H1 (cell line): ENCODE data around the gene WDR7. TPM values are rescaled to one million over a fixed set of nuclear protein-coding genes. Genes with fewer than 3 reads are reported as not detected.

ENCODE experiments used
- CTCF ChIA-PET: fragments of 300-600 bp; sonication (Branson Sonifier 250); formaldehyde crosslinking; loops from one replicate; lab custom pipeline; 2021; ENCODE audit not compliant: partially characterized antibody; lab: Charles Lee
- POLR2A ChIA-PET: fragments of 300-600 bp; sonication (Branson Sonifier 250); formaldehyde crosslinking; loops from one replicate; lab custom pipeline; 2021; ENCODE audit warnings: inconsistent platforms; ENCODE audit not compliant: partially characterized antibody; lab: Charles Lee
- DNase-seq, 2 experiments: peaks; one replicate each; pipeline versions ENCODE4 v3.0.0 to v3.0.0-alpha.2; 2010 to 2022; ENCODE audit warnings: low spot score in 2 of 2, low read depth in 1 of 2, mixed read lengths in 1 of 2
- FAIRE-seq: peaks from 2 replicates; lab custom pipeline; 2011; peaks lifted over from hg19 to GRCh38; lab: Jason Lieb, UNC
- H2AFZ ChIP-seq: 2 replicates; pipeline ENCODE4 v1.8.1; 2012; ENCODE audit warnings: low read length, inconsistent platforms
- H2AK5ac ChIP-seq: 2 replicates; pipeline ENCODE4 v1.6.1; 2013; ENCODE audit warnings: low read depth, low read length
- H2BK120ac ChIP-seq: replicated peaks from 2 replicates; pipeline ENCODE3; 2013; ENCODE audit warnings: low read depth, low read length, inconsistent platforms
- H2BK12ac ChIP-seq: 2 replicates; pipeline ENCODE4 v1.6.1; 2013; ENCODE audit warnings: low read depth, low read length
- H2BK15ac ChIP-seq: 2 replicates; pipeline ENCODE4 v1.6.1; 2013; ENCODE audit warnings: low read length
- H2BK20ac ChIP-seq: 2 replicates; pipeline ENCODE4 v1.6.1; 2013; ENCODE audit warnings: low read length
- H2BK5ac ChIP-seq: 2 replicates; pipeline ENCODE4 v1.6.1; 2013; ENCODE audit warnings: low read depth, low read length
- H3K14ac ChIP-seq: 2 replicates; pipeline ENCODE4 v1.6.1; 2013; ENCODE audit warnings: inconsistent platforms; ENCODE audit not compliant: insufficient read length
- H3K18ac ChIP-seq: 2 replicates; pipeline ENCODE4 v1.6.1; 2013; ENCODE audit warnings: low read length; ENCODE audit errors: extremely low read depth
- H3K23ac ChIP-seq: 2 replicates; pipeline ENCODE4 v1.6.1; 2013; ENCODE audit warnings: inconsistent platforms; ENCODE audit not compliant: insufficient read length
- H3K23me2 ChIP-seq: 2 replicates; pipeline ENCODE4 v1.6.1; 2013; ENCODE audit warnings: low read depth, low read length
- H3K27ac ChIP-seq: 2 replicates; pipeline ENCODE4 v1.6.1; 2011; ENCODE audit warnings: low read depth, low read length, inconsistent platforms
- H3K27me3 ChIP-seq, 4 experiments: replicated peaks in 1 of 4; 1 replicate in 1 of 4; 2 replicates in 3 of 4; pipeline versions ENCODE4 v1.6.1 to v1.8.1; 2011 to 2013; ENCODE audit warnings: low read length in 3 of 4, mild to moderate bottlenecking in 3 of 4, inconsistent platforms in 2 of 4, mixed read lengths in 2 of 4, moderate library complexity in 1 of 4; ENCODE audit not compliant: control insufficient read depth in 3 of 4, insufficient read depth in 3 of 4; ENCODE audit errors: extremely low read depth in 1 of 4
- H3K36me3 ChIP-seq, 4 experiments: 2 replicates each; pipeline versions ENCODE4 v1.6.1 to v1.8.1; 2011 to 2013; ENCODE audit warnings: mild to moderate bottlenecking in 4 of 4, low read length in 3 of 4, moderate library complexity in 2 of 4, control low read depth in 1 of 4, inconsistent platforms in 1 of 4; ENCODE audit not compliant: insufficient read depth in 4 of 4, control insufficient read depth in 2 of 4
- H3K4ac ChIP-seq: replicated peaks from 2 replicates; pipeline ENCODE3; 2013; ENCODE audit warnings: low read length, low read depth, mixed read lengths, inconsistent platforms; ENCODE audit not compliant: insufficient read length
- H3K4me1 ChIP-seq, 4 experiments: replicated peaks in 1 of 4; 1 replicate in 1 of 4; 2 replicates in 3 of 4; pipeline versions ENCODE4 v1.6.1 to v1.8.1; 2011 to 2013; ENCODE audit warnings: low read length in 3 of 4, inconsistent platforms in 2 of 4, mixed read lengths in 1 of 4; ENCODE audit not compliant: insufficient read depth in 4 of 4, control insufficient read depth in 3 of 4
- H3K4me2 ChIP-seq, 2 experiments: 2 replicates each; pipeline versions ENCODE4 v1.6.1 to v1.8.1; 2011 to 2013; ENCODE audit warnings: low read depth in 2 of 2, low read length in 2 of 2, control low read depth in 1 of 2, inconsistent platforms in 1 of 2, mild to moderate bottlenecking in 1 of 2; ENCODE audit not compliant: insufficient read depth in 1 of 2
- H3K4me3 ChIP-seq, 4 experiments: fragments of 200-600, 300-600 bp in 1 of 4; sonication (generic), shearing (Covaris generic), sonication (Bioruptor Twin) in 1 of 4; 2 replicates each; pipeline versions ENCODE4 v1.5.1 to v1.8.1; 2011 to 2016; ENCODE audit warnings: low read length in 4 of 4, low read depth in 3 of 4, control low read depth in 2 of 4, inconsistent platforms in 2 of 4, mild to moderate bottlenecking in 2 of 4, mixed read lengths in 1 of 4, moderate library complexity in 1 of 4; ENCODE audit not compliant: insufficient read depth in 2 of 4; ENCODE audit errors: extremely low read depth in 1 of 4
- H3K56ac ChIP-seq: replicated peaks from 2 replicates; pipeline ENCODE3; 2013; ENCODE audit warnings: low read depth, mild to moderate bottlenecking, mixed read lengths, low read length, inconsistent platforms; ENCODE audit not compliant: insufficient read length
- H3K79me1 ChIP-seq: 2 replicates; pipeline ENCODE4 v1.6.1; 2013; ENCODE audit warnings: low read depth, low read length, control low read depth
- H3K79me2 ChIP-seq, 2 experiments: 2 replicates each; pipeline versions ENCODE4 v1.6.1 to v1.8.1; 2012 to 2013; ENCODE audit warnings: low read length in 2 of 2, mild to moderate bottlenecking in 2 of 2, inconsistent platforms in 1 of 2; ENCODE audit not compliant: insufficient read depth in 2 of 2, control insufficient read depth in 1 of 2
- H3K9ac ChIP-seq, 4 experiments: replicated peaks in 1 of 4; 1 replicate in 1 of 4; 2 replicates in 3 of 4; pipeline versions ENCODE4 v1.6.1 to v1.8.1; 2011 to 2013; ENCODE audit warnings: low read depth in 3 of 4, low read length in 3 of 4, control low read depth in 2 of 4, mild to moderate bottlenecking in 2 of 4, moderate library complexity in 2 of 4, inconsistent platforms in 1 of 4; ENCODE audit errors: extremely low read depth in 1 of 4
- H3K9me3 ChIP-seq, 2 experiments: 2 replicates each; pipeline versions ENCODE4 v1.6.1 to v1.8.1; 2012 to 2013; ENCODE audit warnings: mild to moderate bottlenecking in 2 of 2, moderate library complexity in 2 of 2, control low read depth in 1 of 2, inconsistent platforms in 1 of 2, low read depth in 1 of 2, low read length in 1 of 2, mixed read lengths in 1 of 2; ENCODE audit not compliant: insufficient read depth in 2 of 2
- H4K20me1 ChIP-seq, 2 experiments: replicated peaks in 1 of 2; 2 replicates each; pipeline versions ENCODE3 to v1.8.1; 2011 to 2013; ENCODE audit warnings: inconsistent platforms in 2 of 2, low read length in 2 of 2, mild to moderate bottlenecking in 1 of 2; ENCODE audit not compliant: insufficient read depth in 2 of 2, control insufficient read depth in 1 of 2
- H4K5ac ChIP-seq: 2 replicates; pipeline ENCODE4 v1.6.1; 2013; ENCODE audit warnings: low read length, low read depth, mixed read lengths, inconsistent platforms; ENCODE audit not compliant: insufficient read length
- H4K8ac ChIP-seq: 2 replicates; pipeline ENCODE4 v1.8.0; 2013; ENCODE audit warnings: mild to moderate bottlenecking, moderate library complexity, low read length, inconsistent platforms; ENCODE audit not compliant: insufficient read depth; ENCODE audit errors: extremely low read depth
- H4K91ac ChIP-seq: replicated peaks from 2 replicates; pipeline ENCODE3; 2013; ENCODE audit warnings: low read length, mixed read lengths, inconsistent platforms; ENCODE audit not compliant: insufficient read length
- BRCA1 ChIP-seq: IDR thresholded peaks from 2 replicates; pipeline ENCODE4 v1.6.1; 2012; ENCODE audit warnings: low read depth, low read length, improper control_type of control experiment
- CBX8 ChIP-seq: fragments of 300-800, 300-1000 bp; sonication (generic); IDR thresholded peaks from 2 replicates; pipeline ENCODE4 v1.7.1; 2016; ENCODE audit warnings: low read depth, low read length, borderline replicate concordance
- CEBPB ChIP-seq: IDR thresholded peaks from 2 replicates; pipeline ENCODE4 v1.6.1; 2012; ENCODE audit warnings: low read depth, low read length
- CHD2 ChIP-seq: IDR thresholded peaks from 2 replicates; pipeline ENCODE4 v1.6.1; 2012; ENCODE audit warnings: low read length, improper control_type of control experiment
- E2F6 ChIP-seq: IDR thresholded peaks from 2 replicates; pipeline ENCODE4 v1.6.1; 2012; ENCODE audit warnings: inconsistent platforms
- FOSL1 ChIP-seq: IDR thresholded peaks from 2 replicates; pipeline ENCODE4 v1.6.1; 2011; ENCODE audit warnings: mild to moderate bottlenecking, low read depth, low read length, moderate library complexity; ENCODE audit not compliant: insufficient read depth
- GABPA ChIP-seq: IDR thresholded peaks from 2 replicates; pipeline ENCODE4 v1.6.1; 2011; ENCODE audit warnings: mild to moderate bottlenecking, low read length, moderate library complexity, borderline replicate concordance; ENCODE audit not compliant: insufficient read depth
- KDM1A ChIP-seq: fragments of 200-600, 300-600 bp; sonication (generic); IDR thresholded peaks from 2 replicates; pipeline ENCODE4 v1.7.1; 2016; ENCODE audit warnings: mild to moderate bottlenecking, low read length, borderline replicate concordance
- KDM4A ChIP-seq: IDR thresholded peaks from one replicate; pipeline ENCODE4 v1.7.1; 2012; ENCODE audit warnings: low read depth, mild to moderate bottlenecking, moderate library complexity, low read length, inconsistent platforms; ENCODE audit not compliant: severe bottlenecking
- POLR2A ChIP-seq, 2 experiments: IDR thresholded peaks; 1 replicate in 1 of 2; 2 replicates in 1 of 2; pipeline ENCODE4 v1.6.1; 2011; ENCODE audit warnings: low read depth in 2 of 2, low read length in 2 of 2, mild to moderate bottlenecking in 2 of 2; ENCODE audit errors: control extremely low read depth in 1 of 2
- POLR2AphosphoS5 ChIP-seq: IDR thresholded peaks from 2 replicates; pipeline ENCODE4 v1.6.1; 2011; ENCODE audit warnings: low read depth, low read length
- POU5F1 ChIP-seq: IDR thresholded peaks from 2 replicates; pipeline ENCODE4 v1.6.1; 2011; ENCODE audit warnings: low read depth, mild to moderate bottlenecking, low read length, moderate library complexity
- RAD21 ChIP-seq, 2 experiments: IDR thresholded peaks in 1 of 2; conservative IDR thresholded peaks in 1 of 2; 2 replicates each; pipeline ENCODE4 v1.6.1; 2011; ENCODE audit warnings: low read depth in 2 of 2, low read length in 2 of 2, improper control_type of control experiment in 1 of 2, inconsistent platforms in 1 of 2, mild to moderate bottlenecking in 1 of 2, moderate library complexity in 1 of 2
- SP1 ChIP-seq: IDR thresholded peaks from 2 replicates; pipeline ENCODE4 v1.6.1; 2011; ENCODE audit warnings: low read depth, low read length
- ZNF274 ChIP-seq: IDR thresholded peaks from 2 replicates; pipeline ENCODE4 v1.7.0; 2012; ENCODE audit warnings: low read length, borderline replicate concordance; ENCODE audit errors: extremely low read depth
- WGBS, 2 experiments: shearing (Covaris generic) in 1 of 2; methylation state at CpG; one replicate each; pipeline versions ENCODE4 v1.1.6 to v1.1.7; 2013 to 2015; ENCODE audit warnings: low lambda C conversion rate in 2 of 2, mixed read lengths in 2 of 2, inconsistent platforms in 1 of 2, low coverage in 1 of 2, missing lambda C conversion rate in 1 of 2; ENCODE audit not compliant: insufficient replicate concordance in 2 of 2, insufficient coverage in 1 of 2, insufficient read length in 1 of 2; ENCODE audit errors: extremely low coverage in 1 of 2, missing lambda C conversion rate in 1 of 2; 5-methylcytosine and 5-hydroxymethylcytosine counted together
- polyA plus RNA-seq, 7 experiments: library from polyadenylated mRNA; depleted of rRNA in 3 of 7; stranded (reverse) in 5 of 7; unstranded in 2 of 7; fragments of >200 nt in 5 of 7; fragments of 200-250 nt in 2 of 7; gene quantifications; 1 replicate in 5 of 7; 2 replicates in 1 of 7; 4 replicates in 1 of 7; pipeline versions ENCODE4 v1.2.1 to v1.2.3, GENCODE V29; 2011 to 2013; ENCODE audit warnings: missing spikeins in 2 of 7, mixed read lengths in 2 of 7
- total RNA-seq: library from RNA; stranded (reverse); fragmentation: NEBNext Ultra II Directional; extraction: Animal tissue kit (Norgen Biotek cat#: 25700); gene quantifications from 2 replicates; pipeline ENCODE4 v1.2.1, GENCODE V29; 2021

The WDR7 gene
- total and polyA plus RNA-seq, 2 of the 8 experiments (the other 6 are each of a cell fraction or from before 2014, with no cell fraction given), result 5.5 to 15.2 TPM

- Histone ChIP-seq H2BK5ac (no peak overlapping the region), H3K36me3 (no peaks in the 10 kb centered on the region), H3K56ac (no peak overlapping the region), H3K79me1 (no peaks in the 10 kb centered on the region), H3K4me1 (no peaks in the 10 kb centered on the region; a peak in 2 of 7 replicates), H4K5ac (no peak overlapping the region), H3K9me3 (no peaks in the 10 kb centered on the region), H3K14ac (no peak overlapping the region), H2BK12ac (no peak overlapping the region), H4K91ac (no peak overlapping the region), H3K9ac (no peak overlapping the region), H3K4ac (no peak overlapping the region), H3K4me2 (no peak overlapping the region), H3K23ac (no peak overlapping the region), H2BK120ac (no peak overlapping the region), H3K27ac (no peak overlapping the region), H2AFZ (no peak overlapping the region), H3K23me2 (no peaks in the 10 kb centered on the region), H2BK15ac (no peak overlapping the region), H4K8ac (no peak overlapping the region), H3K27me3 (no peaks in the 10 kb centered on the region), H3K4me3 (no peak overlapping the region), H3K79me2 (no peaks in the 10 kb centered on the region), H2AK5ac (no peak overlapping the region), H4K20me1 (no peaks in the 10 kb centered on the region), H2BK20ac (no peak overlapping the region), H3K18ac (no peak overlapping the region)
- WGBS, 2 experiments, result 83% methylated on average over 7 of the region's 7 CpGs; no CpG with 5 or more reads in 1 of the 2 experiments
- DNase-seq (no peak), FAIRE-seq (no peak)
- POLR2A ChIA-PET, result no interaction called here
- no peak for TF ChIP-seq KDM4A
- no peak for TF ChIP-seq KDM1A
- no peak for TF ChIP-seq POU5F1
- TF ChIP-seq POLR2A (IDR thresholded peaks at IDR 0.05; ENCODE audit: control extremely low read depth in 1 of 2, low read depth in 2 of 2, low read length in 2 of 2), result no peak
- no peak for TF ChIP-seq CBX8
- TF ChIP-seq POLR2AphosphoS5, result no peak
- no peak for TF ChIP-seq FOSL1
- TF ChIP-seq CHD2, result no peak
- no peak for TF ChIP-seq SP1
- no peak for TF ChIP-seq CEBPB
- TF ChIP-seq ZNF274, result no peak
- no peak for TF ChIP-seq BRCA1
- TF ChIP-seq GABPA, result no peak
- no peak for TF ChIP-seq E2F6
- no peak for TF ChIP-seq RAD21 (IDR thresholded peaks at IDR 0.05 in 1 of 2, conservative IDR thresholded peaks at IDR 0.05 in 1 of 2; ENCODE audit: low read depth in 2 of 2, low read length in 2 of 2)
- CTCF ChIA-PET, result no interaction called here
These were observed 185.0 kb downstream of the WDR7 start for GRCh38 chr18:56836173-56836572.
